A549 treated with Mapracorat at 1 μM for 4 hours (cell line): Measurements from ENCODE around the gene ARID3A. TPM values are rescaled to one million over a fixed set of nuclear protein-coding genes. Genes with fewer than 3 reads are reported as not detected.

Source experiments
- total RNA-seq: library from RNA; stranded (reverse); fragments of 200-300 nt; extraction: Qiagen RNA extraction; gene quantifications from 5 replicates; pipeline ENCODE4 v1.2.3, GENCODE V29; 2022

The ARID3A gene
- 3.2 to 5.3 TPM (median 5.3 TPM) in 5 replicates for total RNA-seq

GRCh38 chr19:925526-926322, at the start of gene ARID3A:
TSS of gene ARID3A (plus strand) at chr19:926035. CDS start at chr19:929529, 3,494 bp downstream.

DNA sequence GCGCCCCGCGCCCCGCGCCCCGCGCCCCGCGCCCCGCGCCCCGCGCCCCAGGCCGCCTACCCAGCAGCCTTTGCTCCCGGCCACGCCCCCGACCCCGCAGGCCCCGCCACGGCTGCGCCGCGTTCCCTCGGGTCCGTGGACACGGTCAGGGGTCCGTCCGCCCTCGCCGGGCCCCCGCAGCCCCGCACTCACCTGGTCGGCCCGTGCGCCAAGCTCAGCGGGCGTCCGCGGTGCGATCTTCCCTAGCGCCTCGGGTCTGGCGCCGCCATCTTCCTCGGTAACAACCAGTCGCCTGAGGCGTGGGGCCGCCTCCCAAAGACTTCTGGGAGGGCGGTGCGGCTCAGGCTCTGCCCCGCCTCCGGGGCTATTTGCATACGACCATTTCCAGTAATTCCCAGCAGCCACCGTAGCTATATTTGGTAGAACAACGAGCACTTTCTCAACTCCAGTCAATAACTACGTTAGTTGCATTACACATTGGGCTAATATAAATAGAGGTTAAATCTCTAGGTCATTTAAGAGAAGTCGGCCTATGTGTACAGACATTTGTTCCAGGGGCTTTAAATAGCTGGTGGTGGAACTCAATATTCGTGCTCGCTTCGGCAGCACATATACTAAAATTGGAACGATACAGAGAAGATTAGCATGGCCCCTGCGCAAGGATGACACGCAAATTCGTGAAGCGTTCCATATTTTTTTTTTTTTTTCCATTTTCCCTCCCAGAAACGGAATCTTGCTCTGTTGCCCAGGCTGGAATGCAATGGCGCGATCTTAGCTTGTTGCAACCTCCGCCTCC, 32.7 kb upstream of the ARID3A start, which contains the start of the genes MED16 and RNU6-9:
Gene MED16 (minus strand): TSS at position 294 of the 796 bp plus-strand sequence. CDS start 2,056 bp downstream, outside the sequence.
Gene RNU6-9 (plus strand): TSS at position 591 of the 796 bp plus-strand sequence.

GRCh38 chr19:913080-913748, 12.6 kb upstream of the ARID3A start, which contains the start of gene R3HDM4:
TSS of gene R3HDM4 (minus strand) at chr19:913219. CDS start at chr19:913157, 62 bp downstream.

DNA sequence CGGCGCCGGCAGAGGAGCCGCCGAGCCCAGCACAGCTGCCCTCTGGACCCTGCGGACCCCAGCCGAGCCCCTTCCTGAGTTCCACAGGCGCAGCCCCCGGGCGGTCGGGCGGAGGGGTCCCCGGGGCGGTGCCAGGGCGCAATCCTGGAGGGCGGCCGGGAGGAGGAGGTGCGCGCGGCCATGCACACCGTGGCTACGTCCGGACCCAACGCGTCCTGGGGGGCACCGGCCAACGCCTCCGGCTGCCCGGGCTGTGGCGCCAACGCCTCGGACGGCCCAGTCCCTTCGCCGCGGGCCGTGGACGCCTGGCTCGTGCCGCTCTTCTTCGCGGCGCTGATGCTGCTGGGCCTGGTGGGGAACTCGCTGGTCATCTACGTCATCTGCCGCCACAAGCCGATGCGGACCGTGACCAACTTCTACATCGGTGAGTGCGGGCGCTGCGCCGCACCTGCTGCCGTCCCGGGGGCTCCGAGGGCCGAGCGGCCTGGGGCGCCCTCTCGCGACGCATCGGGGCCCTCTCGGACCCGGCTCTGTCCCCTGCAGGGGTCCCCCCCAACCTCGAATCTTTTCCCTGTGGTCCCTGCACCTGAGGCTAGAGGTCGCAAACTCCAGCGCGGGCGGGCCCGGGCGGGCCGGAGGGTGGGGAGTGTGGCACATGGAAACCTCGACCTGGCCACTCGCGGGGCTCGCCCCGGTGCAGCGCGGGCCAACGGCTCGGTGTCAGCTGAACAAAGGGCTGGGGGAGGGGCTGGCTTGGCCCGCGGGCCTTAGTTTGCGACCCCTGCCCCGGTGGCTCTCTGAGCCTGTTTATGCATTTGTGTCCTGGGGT, 8.3 kb upstream of the ARID3A start, which contains the start of gene KISS1R:
Gene KISS1R (plus strand): TSS at position 11 of the 829 bp plus-strand sequence. CDS start 170 bp downstream, at position 181.

DNA sequence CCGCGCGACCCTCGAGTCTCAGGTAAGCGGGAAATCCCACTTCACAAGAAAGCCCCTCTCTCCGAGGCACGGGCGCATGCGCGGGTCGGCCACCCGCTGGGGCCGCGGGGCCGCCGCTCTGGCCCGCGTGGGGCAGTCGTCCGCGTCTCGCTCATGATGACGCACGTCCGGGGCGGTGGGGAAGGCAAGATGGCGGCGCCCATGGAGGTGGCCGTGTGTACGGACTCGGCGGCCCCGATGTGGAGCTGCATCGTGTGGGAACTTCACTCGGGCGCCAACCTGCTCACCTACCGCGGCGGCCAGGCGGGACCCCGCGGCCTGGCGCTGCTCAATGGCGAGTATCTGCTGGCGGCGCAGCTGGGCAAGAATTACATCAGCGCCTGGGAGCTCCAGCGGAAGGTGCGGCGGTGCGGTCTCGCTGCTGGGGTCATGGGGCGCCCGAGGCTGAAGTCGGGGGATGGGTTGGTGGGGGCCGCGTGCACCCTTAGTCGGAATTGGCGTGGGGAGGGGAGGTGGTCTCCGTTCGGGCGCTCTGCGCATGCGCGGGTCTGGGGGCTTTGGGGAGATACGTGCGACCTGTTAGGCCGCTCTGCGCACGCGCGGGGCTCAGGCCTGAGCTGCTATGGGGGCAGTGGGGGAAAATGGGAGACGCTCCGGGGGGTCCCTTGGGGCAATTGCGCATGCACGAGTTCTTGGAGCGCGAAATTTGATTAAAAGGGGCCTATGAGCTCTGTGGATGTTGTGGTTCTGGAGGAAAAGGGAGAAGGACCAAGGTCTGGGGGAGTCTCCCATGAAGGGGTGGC, 58.5 kb downstream of the ARID3A start, which contains the start of gene WDR18:
Gene WDR18 (plus strand): TSS at position 181 of the 803 bp plus-strand sequence. CDS start 9 bp downstream, at position 190.

GRCh38 chr19:1000095-1000494, 74.3 kb downstream of the ARID3A start, which contains the start of gene GRIN3B:
TSS of gene GRIN3B (plus strand) at chr19:1000419. CDS start at chr19:1000438, 19 bp downstream.

GRCh38 chr19:1020868-1021425, 95.1 kb downstream of the ARID3A start, which contains the start of gene TMEM259:
TSS of gene TMEM259 (minus strand) at chr19:1021123. CDS start at chr19:1020996, 127 bp downstream.

Other genes starting within 250 kb of the ARID3A start
- 190 to 250 TPM (median 228 TPM) in 5 replicates for gene FSTL3, start 249.6 kb upstream of the ARID3A start, total RNA-seq
- 0.18 to 0.23 TPM in 2 of 5 replicates, not detected in the others for gene PRSS57, start 230.6 kb upstream of the ARID3A start, total RNA-seq
- 11.0 to 15.7 TPM (median 14.8 TPM) in 5 replicates for gene PALM, start 217.1 kb upstream of the ARID3A start, total RNA-seq
- 66.4 to 87.9 TPM (median 83.2 TPM) in 5 replicates for gene MISP, start 174.9 kb upstream of the ARID3A start, total RNA-seq
- gene PTBP1, start 128.6 kb upstream of the ARID3A start, total RNA-seq: 202 to 210 TPM (median 205 TPM) in 5 replicates
- 1.9 to 5.5 TPM (median 4.8 TPM) in 5 replicates for gene PLPPR3, start 104.1 kb upstream of the ARID3A start, total RNA-seq
- gene AZU1, start 98.2 kb upstream of the ARID3A start, total RNA-seq: 0.07 to 0.28 TPM (median 0.20 TPM) in 5 replicates
- gene PRTN3, start 85.0 kb upstream of the ARID3A start, total RNA-seq: 0.13 to 0.42 TPM (median 0.30 TPM) in 5 replicates
- gene ELANE, start 73.7 kb upstream of the ARID3A start, total RNA-seq: not detected in 5 replicates
- gene CFD, start 66.4 kb upstream of the ARID3A start, total RNA-seq: 10.4 to 27.5 TPM (median 22.2 TPM) in 5 replicates
- 11.6 to 25.0 TPM (median 22.0 TPM) in 5 replicates for gene MED16, start 32.8 kb upstream of the ARID3A start, total RNA-seq
- not detected in 5 replicates for gene RNU6-9, start 32.6 kb upstream of the ARID3A start, total RNA-seq
- gene R3HDM4, start 12.8 kb upstream of the ARID3A start, total RNA-seq: 25.9 to 43.5 TPM (median 37.1 TPM) in 5 replicates
- 0.31 to 0.65 TPM (median 0.54 TPM) in 4 of 5 replicates, not detected in the other for gene KISS1R, start 8.7 kb upstream of the ARID3A start, total RNA-seq
- 40.8 to 72.1 TPM (median 67.5 TPM) in 5 replicates for gene WDR18, start 58.3 kb downstream of the ARID3A start, total RNA-seq
- gene GRIN3B, start 74.4 kb downstream of the ARID3A start, total RNA-seq: 1.8 to 5.0 TPM (median 2.5 TPM) in 5 replicates
- gene TMEM259, start 95.1 kb downstream of the ARID3A start, total RNA-seq: 71.4 to 134 TPM (median 123 TPM) in 5 replicates
- gene RNU6-2, start 95.5 kb downstream of the ARID3A start, total RNA-seq: not detected in 5 replicates
- gene CNN2, start 100.6 kb downstream of the ARID3A start, total RNA-seq: 66.3 to 85.2 TPM (median 76.4 TPM) in 5 replicates
- gene ABCA7, start 114.1 kb downstream of the ARID3A start, total RNA-seq: 8.7 to 16.2 TPM (median 12.6 TPM) in 5 replicates
- gene ARHGAP45, start 141.1 kb downstream of the ARID3A start, total RNA-seq: 1.9 to 4.3 TPM (median 4.1 TPM) in 5 replicates
- 206 to 247 TPM (median 231 TPM) in 5 replicates for gene POLR2E, start 169.3 kb downstream of the ARID3A start, total RNA-seq
- gene GPX4, start 178.0 kb downstream of the ARID3A start, total RNA-seq: 425 to 512 TPM (median 484 TPM) in 5 replicates
- 23.2 to 39.6 TPM (median 36.2 TPM) in 5 replicates for gene SBNO2, start 248.2 kb downstream of the ARID3A start, total RNA-seq